Fibroblast of skin of scalp (primary cell): ENCODE data around the gene RFX4.

ENCODE experiments used
- DNase-seq: peaks from one replicate; pipeline ENCODE4 v3.0.0-alpha.2; 2013

RFX4 gene

GRCh38 chr12:106733660-106734059, 150.9 kb downstream of the RFX4 start:
- DNase-seq = no peak

- no peak for DNase-seq
Observed at GRCh38 chr12:106736051-106736957, 153.5 kb downstream of the RFX4 start.

- DNase-seq = no peak
Observed at GRCh38 chr12:106739318-106739717, 156.5 kb downstream of the RFX4 start.

GRCh38 chr12:106739815-106740530, 157.2 kb downstream of the RFX4 start:
- no peak for DNase-seq

GRCh38 chr12:106740818-106741217, 158.0 kb downstream of the RFX4 start:
- no peak for DNase-seq

GRCh38 chr12:106741247-106741646, 158.4 kb downstream of the RFX4 start:
- no peak for DNase-seq

- DNase-seq = no peak
Observed at GRCh38 chr12:106743270-106743988, 160.6 kb downstream of the RFX4 start.

GRCh38 chr12:106744600-106744999, 161.8 kb downstream of the RFX4 start:
- DNase-seq = no peak

- DNase-seq = no peak
Observed at GRCh38 chr12:106745181-106745745, 162.5 kb downstream of the RFX4 start.

- no peak for DNase-seq
Observed at GRCh38 chr12:106747973-106748436, 165.2 kb downstream of the RFX4 start.

GRCh38 chr12:106750524-106750923, 167.7 kb downstream of the RFX4 start:
- DNase-seq = no peak

- DNase-seq = no peak
Observed at GRCh38 chr12:106753526-106753925, 170.7 kb downstream of the RFX4 start.

- DNase-seq = no peak
Observed at GRCh38 chr12:106754331-106754730, 171.5 kb downstream of the RFX4 start.

- DNase-seq = no peak
Observed at GRCh38 chr12:106757623-106758348, 175.0 kb downstream of the RFX4 start.

GRCh38 chr12:106758349-106759110, 175.7 kb downstream of the RFX4 start:
- DNase-seq = no peak

GRCh38 chr12:106759526-106760183, 176.9 kb downstream of the RFX4 start:
- no peak for DNase-seq

- DNase-seq = peak; percentile 19
Observed at GRCh38 chr12:106760184-106760531, 177.4 kb downstream of the RFX4 start.

GRCh38 chr12:106764220-106764619, 181.4 kb downstream of the RFX4 start:
- no peak for DNase-seq

- no peak for DNase-seq
Observed at GRCh38 chr12:106764738-106765137, 181.9 kb downstream of the RFX4 start.

GRCh38 chr12:106766393-106766826, 183.6 kb downstream of the RFX4 start:
- no peak for DNase-seq

GRCh38 chr12:106767206-106767605, 184.4 kb downstream of the RFX4 start:
- no peak for DNase-seq
